Nephron progenitor cell (in vitro differentiated cells): ENCODE data around the gene CPTP.

Source experiments
- DNase-seq: peaks from one replicate; pipeline ENCODE4 v3.0.0; 2021
- H3K27ac Mint-ChIP-seq: 2 replicates; pipeline ENCODE4 v1.8.0; 2021; ENCODE audit warnings: mild to moderate bottlenecking, moderate library complexity, mixed read lengths
- H3K27me3 Mint-ChIP-seq: 2 replicates; pipeline ENCODE4 v1.8.0; 2021; ENCODE audit warnings: mild to moderate bottlenecking, low read depth, mixed read lengths; ENCODE audit not compliant: poor library complexity
- H3K36me3 Mint-ChIP-seq: 2 replicates; pipeline ENCODE4 v1.8.0; 2021; ENCODE audit warnings: low read depth, mixed read lengths
- H3K4me1 Mint-ChIP-seq: 2 replicates; pipeline ENCODE4 v1.8.0; 2021; ENCODE audit warnings: mixed read lengths
- H3K4me3 Mint-ChIP-seq: 2 replicates; pipeline ENCODE4 v1.8.0; 2021; ENCODE audit warnings: mild to moderate bottlenecking, moderate library complexity, mixed read lengths
- H3K9me3 Mint-ChIP-seq: 2 replicates; pipeline ENCODE4 v1.8.0; 2021; ENCODE audit warnings: mild to moderate bottlenecking, moderate library complexity, mixed read lengths
- TF ChIP-seq, protein P1 (sequence below): fragments of 200-600 bp; sonication (generic); IDR thresholded peaks from 2 replicates; pipeline ENCODE4 v1.5.0; 2021; ENCODE audit warnings: antibody characterized with exemption

Gene CPTP

DNA sequence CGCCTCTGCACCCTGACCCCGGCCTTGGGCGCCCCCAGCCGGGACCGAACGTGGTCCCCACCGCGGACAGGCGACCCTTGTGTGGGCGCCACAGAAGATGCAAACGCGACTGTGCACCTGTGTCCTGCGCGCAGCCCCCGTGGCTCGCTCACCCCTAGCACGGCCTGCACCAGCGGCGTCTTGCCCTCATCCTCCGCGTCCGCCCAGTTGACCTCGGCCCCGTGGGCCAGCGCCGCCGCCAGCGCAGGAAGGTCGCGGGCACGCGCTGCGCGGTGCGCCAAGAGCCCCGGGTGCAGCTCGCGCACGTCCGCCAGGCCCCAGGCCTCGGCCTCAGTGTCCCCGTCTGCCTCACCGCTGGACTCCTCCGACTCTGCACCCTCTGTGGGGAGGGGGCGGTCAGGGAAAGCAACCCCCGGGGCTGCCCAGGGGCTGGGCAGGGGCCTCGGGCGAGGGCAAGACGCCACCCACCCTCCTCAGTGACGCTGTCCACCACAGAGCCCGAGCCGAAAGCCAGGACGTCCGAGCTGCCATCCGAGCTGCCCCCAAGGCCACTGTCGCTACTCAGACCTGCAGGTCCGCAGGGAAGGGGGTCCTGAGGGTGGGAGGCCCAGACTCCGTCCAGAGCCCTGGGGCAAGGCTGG lies 30.2 kb upstream of the CPTP start:
- TF ChIP-seq, protein P1, sequence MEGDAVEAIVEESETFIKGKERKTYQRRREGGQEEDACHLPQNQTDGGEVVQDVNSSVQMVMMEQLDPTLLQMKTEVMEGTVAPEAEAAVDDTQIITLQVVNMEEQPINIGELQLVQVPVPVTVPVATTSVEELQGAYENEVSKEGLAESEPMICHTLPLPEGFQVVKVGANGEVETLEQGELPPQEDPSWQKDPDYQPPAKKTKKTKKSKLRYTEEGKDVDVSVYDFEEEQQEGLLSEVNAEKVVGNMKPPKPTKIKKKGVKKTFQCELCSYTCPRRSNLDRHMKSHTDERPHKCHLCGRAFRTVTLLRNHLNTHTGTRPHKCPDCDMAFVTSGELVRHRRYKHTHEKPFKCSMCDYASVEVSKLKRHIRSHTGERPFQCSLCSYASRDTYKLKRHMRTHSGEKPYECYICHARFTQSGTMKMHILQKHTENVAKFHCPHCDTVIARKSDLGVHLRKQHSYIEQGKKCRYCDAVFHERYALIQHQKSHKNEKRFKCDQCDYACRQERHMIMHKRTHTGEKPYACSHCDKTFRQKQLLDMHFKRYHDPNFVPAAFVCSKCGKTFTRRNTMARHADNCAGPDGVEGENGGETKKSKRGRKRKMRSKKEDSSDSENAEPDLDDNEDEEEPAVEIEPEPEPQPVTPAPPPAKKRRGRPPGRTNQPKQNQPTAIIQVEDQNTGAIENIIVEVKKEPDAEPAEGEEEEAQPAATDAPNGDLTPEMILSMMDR, result no peak
- Mint-ChIP-seq H3K36me3 (no peaks in the 10 kb centered on the region), H3K4me3 (no peak overlapping the region), H3K4me1 (peaks cover 5% of the 10 kb centered on the region), H3K27ac (no peak overlapping the region), H3K9me3 (no peaks in the 10 kb centered on the region), H3K27me3 (no peaks in the 10 kb centered on the region)
- no peak for DNase-seq

DNA sequence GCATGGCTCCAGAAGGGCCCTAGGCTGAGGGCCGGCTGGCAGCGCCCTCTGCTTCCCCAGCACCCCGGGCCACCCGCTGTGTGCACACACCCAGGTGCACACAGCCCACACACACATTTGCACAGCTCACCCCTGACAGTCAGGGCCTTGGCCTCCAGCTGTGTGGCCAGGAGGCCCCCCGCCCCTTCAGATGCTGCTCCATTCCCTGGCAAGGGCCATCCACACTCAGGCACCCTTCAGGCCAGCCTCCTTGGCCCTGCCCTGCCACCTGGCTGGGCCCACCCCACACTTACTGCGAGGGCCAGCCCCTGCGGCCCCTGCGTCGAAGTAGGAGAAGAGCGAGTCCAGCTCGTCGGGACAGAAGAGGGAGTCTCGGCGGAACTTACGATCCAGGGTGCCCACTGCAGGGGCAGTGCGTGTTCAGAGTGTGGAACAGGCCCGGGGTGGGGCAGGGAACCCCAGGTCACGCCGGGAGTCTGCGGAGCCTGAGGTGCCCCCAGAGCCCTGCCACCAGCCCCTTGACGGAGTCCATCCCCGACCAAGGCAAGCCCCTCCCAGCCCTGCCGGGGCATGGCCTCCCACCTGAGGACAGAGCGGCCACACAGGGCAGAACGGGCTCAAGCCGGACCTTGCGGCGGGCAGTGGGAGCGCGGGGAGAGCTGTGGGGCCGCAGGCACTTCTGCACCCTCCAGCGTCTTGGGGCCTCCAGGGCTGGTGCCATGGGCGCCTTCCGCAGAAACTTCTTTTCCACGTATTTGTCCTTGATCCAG lies 29.3 kb upstream of the CPTP start:
- no peak for DNase-seq
- peaks cover 3% of the 10 kb centered on the region for H3K27me3 Mint-ChIP-seq
- no peak overlapping the region for H3K4me3 Mint-ChIP-seq
- H3K27ac Mint-ChIP-seq, result no peak overlapping the region
- no peaks in the 10 kb centered on the region for H3K36me3 Mint-ChIP-seq
- TF ChIP-seq, protein P1, result no peak
- H3K4me1 Mint-ChIP-seq, result peaks cover 5% of the 10 kb centered on the region
- H3K9me3 Mint-ChIP-seq, result no peaks in the 10 kb centered on the region

DNA sequence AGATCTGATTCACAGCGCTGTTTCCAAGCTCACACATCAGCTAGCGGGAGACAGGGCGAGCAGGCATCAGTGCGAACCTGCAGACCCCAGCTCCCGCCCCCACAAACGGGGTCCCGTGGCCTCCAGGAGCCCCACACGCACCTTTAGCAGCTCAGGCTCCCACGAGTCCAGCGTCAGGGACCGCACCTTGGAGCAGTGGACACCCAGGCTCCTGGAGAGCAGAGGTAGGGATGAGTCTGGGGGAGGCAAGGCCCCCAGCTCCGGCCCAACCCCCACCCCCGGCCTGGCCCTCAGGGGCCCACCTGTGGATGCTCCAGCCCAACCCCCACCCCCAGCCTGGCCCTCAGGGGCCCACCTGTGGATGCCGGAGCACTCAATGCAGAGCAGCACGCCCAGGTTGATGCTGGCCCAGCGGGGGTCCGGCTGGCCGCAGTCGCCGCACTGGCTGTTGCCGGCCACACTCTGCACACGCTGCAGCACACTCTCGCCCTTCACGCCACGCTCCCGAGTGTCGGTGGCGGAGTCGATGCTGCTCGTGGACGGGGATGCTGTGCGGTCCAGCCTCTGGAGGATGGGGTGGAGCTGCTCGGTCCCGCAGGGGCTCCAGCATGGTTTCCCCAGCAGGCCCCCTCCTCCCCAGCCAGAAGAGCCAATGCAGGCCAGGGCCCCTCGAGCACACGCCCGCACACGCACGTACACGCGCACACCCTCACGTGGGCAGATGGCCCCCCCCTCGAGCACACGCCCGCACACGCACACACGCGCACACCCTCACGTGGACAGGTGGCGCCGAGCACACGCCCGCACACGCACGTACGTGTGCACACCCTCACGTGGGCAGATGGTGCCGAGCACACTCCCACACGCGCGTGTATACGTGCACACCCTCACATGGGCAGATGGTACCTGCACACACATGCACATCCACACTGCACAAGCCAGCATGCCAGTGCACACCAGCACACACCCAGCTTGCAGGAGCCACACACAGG lies 28.2 kb upstream of the CPTP start:
- DNase-seq, result no peak
- H3K4me1 Mint-ChIP-seq, result peaks cover 5% of the 10 kb centered on the region
- peaks cover 3% of the 10 kb centered on the region for H3K27me3 Mint-ChIP-seq
- H3K4me3 Mint-ChIP-seq, result no peak overlapping the region
- H3K27ac Mint-ChIP-seq, result no peak overlapping the region
- no peaks in the 10 kb centered on the region for H3K9me3 Mint-ChIP-seq
- no peaks in the 10 kb centered on the region for H3K36me3 Mint-ChIP-seq
- TF ChIP-seq, protein P1, result no peak

DNA sequence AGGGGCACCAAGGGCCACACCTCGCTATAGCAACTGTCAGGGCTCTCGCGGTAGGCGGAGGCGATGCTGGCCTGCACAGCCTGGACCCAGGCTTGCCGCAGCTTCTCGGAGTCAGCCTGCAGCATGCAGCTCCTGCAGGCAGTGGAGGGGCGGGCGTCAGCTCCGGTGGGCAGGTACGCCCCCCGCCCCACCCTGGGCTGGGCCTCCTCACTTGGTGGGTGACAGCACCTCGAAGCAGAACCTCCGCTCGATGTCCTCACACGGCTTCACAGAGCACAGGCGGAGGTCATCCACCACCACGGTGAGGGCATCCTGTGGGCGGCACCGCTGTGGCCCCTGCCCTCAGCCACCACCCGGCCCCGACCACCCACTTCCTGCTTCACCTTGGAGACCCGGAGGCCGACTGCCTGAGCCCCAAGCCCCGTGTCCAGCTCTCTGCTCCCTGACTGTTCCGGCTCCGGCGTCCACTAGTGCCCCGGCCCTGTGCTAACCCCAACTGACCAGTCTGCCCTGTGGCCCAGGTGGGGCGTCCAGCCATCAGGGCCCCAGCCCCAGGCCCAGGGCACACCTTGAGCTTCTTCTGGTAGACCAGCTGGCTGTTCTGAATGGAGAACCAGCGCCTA lies 26.7 kb upstream of the CPTP start:
- Mint-ChIP-seq H3K9me3 (no peaks in the 10 kb centered on the region), H3K4me1 (no peaks in the 10 kb centered on the region), H3K4me3 (no peak overlapping the region), H3K36me3 (no peaks in the 10 kb centered on the region), H3K27me3 (peaks cover 3% of the 10 kb centered on the region), H3K27ac (no peak overlapping the region)
- no peak for DNase-seq
- TF ChIP-seq, protein P1, result no peak

DNA sequence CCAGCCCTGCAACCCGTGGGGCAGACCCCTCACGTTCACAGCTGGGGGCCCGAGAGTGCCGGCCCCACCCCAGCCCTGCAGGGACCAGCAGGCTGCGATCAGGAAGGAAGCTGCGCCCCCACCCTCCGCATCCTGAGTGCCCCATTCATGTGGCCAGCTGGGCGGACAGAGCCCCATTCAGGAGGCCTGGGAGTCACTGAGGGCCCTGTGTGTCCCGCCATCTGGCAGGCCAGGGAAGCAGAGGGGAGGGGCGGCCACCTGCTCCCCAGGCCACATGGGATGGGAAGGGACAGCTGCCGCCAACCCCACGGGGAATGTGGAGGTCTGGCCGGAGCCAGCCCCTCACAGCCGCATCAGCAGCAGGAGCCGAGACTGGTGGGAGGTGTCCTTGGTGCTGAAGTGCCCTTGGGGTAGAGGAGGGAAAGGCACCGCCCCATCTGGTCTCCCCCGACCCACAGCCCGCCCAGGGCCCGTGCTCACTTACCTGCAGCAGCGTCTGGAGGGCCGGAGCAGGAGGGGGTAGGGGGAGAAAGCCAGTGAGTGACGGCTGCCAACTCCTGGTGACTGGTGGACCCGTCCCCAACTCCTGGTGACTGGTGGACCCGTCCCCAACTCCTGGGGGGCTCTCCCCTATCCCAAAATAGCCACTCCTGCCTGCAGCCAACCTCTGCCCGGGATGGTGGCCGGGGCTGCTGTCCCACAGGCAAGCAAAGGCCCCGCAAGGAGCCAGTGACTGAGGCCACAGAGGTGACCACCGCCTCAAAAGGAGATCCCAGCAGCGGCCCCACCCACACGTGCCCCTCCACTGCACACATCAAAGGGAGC lies 25.5 kb upstream of the CPTP start:
- Mint-ChIP-seq H3K27me3 (peaks cover 3% of the 10 kb centered on the region), H3K4me3 (no peak overlapping the region), H3K36me3 (no peaks in the 10 kb centered on the region), H3K4me1 (no peaks in the 10 kb centered on the region), H3K9me3 (no peaks in the 10 kb centered on the region), H3K27ac (no peak overlapping the region)
- TF ChIP-seq, protein P1, result no peak
- peak; percentile 82 for DNase-seq
